Stimulated activated naive B cell treated with anti-CD40 and anti-IgM and Interleukin-4, amounts not matched to agents 10 μg/mL and 1 μg/mL and 100 μg/mL, for 72 hours (primary cell): Measurements from ENCODE around the gene CLRN3.

Source experiments
- ATAC-seq, 2 donors: fragments of 150-1000 bp; cut with Tn5 transposase; replicated peaks; 2 replicates each; pipeline ENCODE4 v1.10.0; 2021; ENCODE audit warnings: moderate library complexity in 1 of 2
- DNase-seq: peaks from one replicate; pipeline ENCODE4 v3.0.0; 2021
- H3K27ac Mint-ChIP-seq: one replicate; pipeline ENCODE4 v1.8.0; 2022; ENCODE audit warnings: mild to moderate bottlenecking, mixed read lengths
- H3K27me3 Mint-ChIP-seq, 2 donors: one replicate each; pipeline ENCODE4 v1.8.0; 2022; ENCODE audit warnings: mixed read lengths in 2 of 2
- H3K36me3 Mint-ChIP-seq, 2 donors: one replicate each; pipeline ENCODE4 v1.8.0; 2022; ENCODE audit warnings: mixed read lengths in 2 of 2, mild to moderate bottlenecking in 1 of 2
- H3K4me1 Mint-ChIP-seq, 2 donors: one replicate each; pipeline ENCODE4 v1.8.0; 2022; ENCODE audit warnings: mixed read lengths in 2 of 2, mild to moderate bottlenecking in 1 of 2
- H3K4me3 Mint-ChIP-seq, 2 donors: one replicate each; pipeline ENCODE4 v1.8.0; 2022; ENCODE audit warnings: mild to moderate bottlenecking in 2 of 2, mixed read lengths in 2 of 2, moderate library complexity in 1 of 2
- H3K9me3 Mint-ChIP-seq, 2 donors: one replicate each; pipeline ENCODE4 v1.8.0; 2022; ENCODE audit warnings: mixed read lengths in 2 of 2, mild to moderate bottlenecking in 1 of 2

The CLRN3 gene

DNA sequence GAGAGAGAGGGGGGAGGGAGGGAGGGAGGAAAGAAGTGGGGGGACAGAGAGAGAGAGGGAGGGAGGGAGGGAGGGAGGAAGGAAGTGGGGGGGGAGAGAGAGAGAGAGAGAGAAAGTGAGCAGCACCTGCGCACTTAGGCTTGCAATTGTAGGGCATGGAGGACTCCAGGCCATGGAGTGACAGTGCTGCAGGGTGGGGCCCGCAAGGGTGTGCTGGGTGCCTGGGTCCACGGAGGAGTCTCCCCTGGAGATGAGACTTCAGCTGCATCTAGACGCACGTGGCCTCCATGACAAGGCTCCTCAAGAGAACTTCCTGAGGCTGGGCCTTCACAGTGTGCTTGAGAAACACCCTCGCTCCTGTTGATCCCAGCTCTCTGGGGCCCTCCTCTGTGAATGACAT is 44.5 kb downstream of the CLRN3 start:
- Mint-ChIP-seq H3K27ac (no peak overlapping the region), H3K4me1 (peaks cover 17 to 24% of the 10 kb centered on the region in 2 donors), H3K4me3 (no peak overlapping the region), H3K27me3 (peaks cover 8 to 30% of the 10 kb centered on the region in 2 donors), H3K36me3 (no peaks in the 10 kb centered on the region), H3K9me3 (peaks cover 2 to 4% of the 10 kb centered on the region in 2 donors)
- DNase-seq, result no peak
- no peak for ATAC-seq

DNA sequence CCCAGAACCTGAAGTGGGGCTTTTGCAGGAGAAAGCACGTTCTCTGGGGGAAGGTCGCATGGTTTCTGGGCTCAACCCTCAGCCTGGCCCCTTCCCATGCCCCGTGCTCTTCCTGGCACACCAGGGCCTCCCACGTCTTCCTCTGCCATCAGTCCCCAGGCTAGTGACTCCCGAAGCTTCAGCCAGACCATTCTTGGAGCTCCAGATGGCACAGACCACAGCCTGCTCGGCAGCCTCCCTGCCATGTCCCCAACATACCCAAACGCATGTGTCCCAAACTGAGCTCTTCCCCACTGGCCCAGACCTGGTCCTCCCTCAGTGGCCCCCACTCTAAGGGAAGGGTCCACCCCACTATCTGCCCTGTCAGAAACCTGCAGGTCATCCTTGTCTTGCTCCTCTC is 47.0 kb downstream of the CLRN3 start:
- peaks cover 8 to 24% of the 10 kb centered on the region in 2 donors for H3K27me3 Mint-ChIP-seq
- ATAC-seq, result no peak
- DNase-seq, result no peak
- peaks cover 6 to 8% of the 10 kb centered on the region in 2 donors for H3K4me1 Mint-ChIP-seq
- no peaks in the 10 kb centered on the region for H3K36me3 Mint-ChIP-seq
- no peak overlapping the region for H3K27ac Mint-ChIP-seq
- peaks cover 4 to 5% of the 10 kb centered on the region in 2 donors for H3K9me3 Mint-ChIP-seq
- H3K4me3 Mint-ChIP-seq, result no peak overlapping the region

- Mint-ChIP-seq H3K4me3 (no peak overlapping the region), H3K27me3 (peaks cover 9 to 41% of the 10 kb centered on the region in 2 donors), H3K27ac (no peak overlapping the region), H3K36me3 (no peaks in the 10 kb centered on the region), H3K9me3 (peaks cover 0 to 4% of the 10 kb centered on the region in 2 donors), H3K4me1 (no peaks in the 10 kb centered on the region)
- ATAC-seq (no peak), DNase-seq (no peak)
Observed at GRCh38 chr10:127840884-127841283, 51.9 kb downstream of the CLRN3 start.

DNA sequence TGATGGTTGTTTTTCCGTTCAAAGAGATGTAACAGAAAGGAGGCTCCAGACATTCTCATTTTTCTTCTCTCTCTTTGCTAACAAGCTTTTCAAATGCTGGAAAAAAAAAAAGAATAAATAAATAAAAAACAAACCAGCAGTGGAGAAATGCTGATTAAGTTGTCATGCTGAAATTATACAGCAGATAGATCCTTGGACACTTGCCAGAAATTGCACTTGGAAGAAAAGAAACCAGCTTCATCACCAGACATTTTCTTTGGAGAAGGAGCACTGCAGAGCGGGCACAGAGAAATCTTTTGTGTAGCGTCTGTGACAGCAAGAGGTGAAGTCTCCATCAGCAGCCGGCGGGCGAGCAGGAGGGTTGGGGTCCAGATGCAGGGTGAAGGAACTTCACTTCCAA is 55.8 kb downstream of the CLRN3 start:
- Mint-ChIP-seq H3K4me1 (no peaks in the 10 kb centered on the region), H3K27me3 (peaks cover 27 to 45% of the 10 kb centered on the region in 2 donors), H3K27ac (no peak overlapping the region), H3K36me3 (no peaks in the 10 kb centered on the region), H3K9me3 (no peaks in the 10 kb centered on the region), H3K4me3 (no peak overlapping the region)
- DNase-seq, result no peak
- ATAC-seq, result no peak

DNA sequence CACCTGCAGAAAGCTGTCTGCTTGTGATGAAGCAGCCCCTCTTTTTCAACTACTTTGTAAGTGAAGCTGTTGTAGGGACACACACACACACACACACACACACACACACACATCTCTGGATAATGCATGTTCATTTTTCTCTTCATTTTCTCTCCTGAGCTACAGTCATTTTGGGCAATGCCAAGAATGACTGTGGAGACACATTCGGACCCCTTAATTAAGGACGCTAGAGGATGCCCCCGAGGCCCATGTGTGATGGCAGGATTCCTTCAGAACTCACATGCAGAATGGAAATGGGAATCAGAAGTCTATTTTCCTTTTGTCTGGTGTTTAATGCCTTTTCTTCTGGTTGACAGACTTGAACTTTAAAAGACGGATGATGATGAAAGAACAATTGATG is 56.6 kb downstream of the CLRN3 start:
- H3K36me3 Mint-ChIP-seq, result no peaks in the 10 kb centered on the region
- H3K27me3 Mint-ChIP-seq, result peaks cover 33 to 51% of the 10 kb centered on the region in 2 donors
- no peaks in the 10 kb centered on the region for H3K4me1 Mint-ChIP-seq
- DNase-seq (no peak), ATAC-seq (no peak)
- no peaks in the 10 kb centered on the region for H3K9me3 Mint-ChIP-seq
- H3K27ac Mint-ChIP-seq, result no peak overlapping the region
- no peak overlapping the region for H3K4me3 Mint-ChIP-seq

DNA sequence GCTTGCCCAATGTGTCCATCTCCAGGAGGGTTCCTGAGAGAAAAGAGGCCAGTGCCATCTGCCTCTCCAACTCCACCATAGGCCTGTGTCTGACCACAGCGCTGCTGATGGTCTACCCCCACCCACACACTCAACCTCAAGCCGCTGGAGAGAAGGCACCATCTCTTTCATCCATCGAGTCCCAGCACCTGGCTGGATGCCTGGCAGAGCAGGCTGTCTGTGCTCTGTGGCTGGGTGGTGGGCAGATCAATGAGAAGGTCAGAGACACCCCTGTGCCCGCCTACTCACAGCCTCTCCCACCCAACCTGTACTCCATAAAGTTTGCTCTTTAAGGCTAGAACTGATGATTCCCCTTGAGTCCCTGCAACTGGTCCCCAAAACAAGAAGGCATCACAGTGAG is 58.0 kb downstream of the CLRN3 start:
- Mint-ChIP-seq H3K36me3 (no peaks in the 10 kb centered on the region), H3K4me3 (no peak overlapping the region), H3K27me3 (peaks cover 39 to 58% of the 10 kb centered on the region in 2 donors), H3K4me1 (no peaks in the 10 kb centered on the region), H3K27ac (no peak overlapping the region), H3K9me3 (no peaks in the 10 kb centered on the region)
- DNase-seq (no peak), ATAC-seq (no peak)

DNA sequence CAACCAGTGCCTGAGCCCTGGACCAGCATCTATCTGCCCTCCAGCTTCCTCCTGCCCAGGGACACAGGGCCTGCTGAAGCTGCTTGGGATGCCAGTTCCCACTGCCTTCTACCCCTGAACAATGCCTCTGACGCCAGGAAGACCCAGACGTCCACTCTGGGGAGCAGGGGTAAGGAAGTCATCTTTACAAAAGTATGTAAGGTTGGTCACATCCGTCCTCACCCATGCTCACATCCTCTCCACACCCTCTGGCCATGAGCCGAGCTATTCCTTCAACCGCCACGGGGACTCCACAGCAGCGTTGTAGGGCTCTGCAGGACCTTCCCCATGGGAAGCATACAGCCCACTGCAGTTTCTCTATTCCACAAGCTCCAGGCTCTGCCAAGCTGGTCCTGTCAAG is 58.5 kb downstream of the CLRN3 start:
- no peaks in the 10 kb centered on the region for H3K9me3 Mint-ChIP-seq
- peaks cover 40 to 60% of the 10 kb centered on the region in 2 donors for H3K27me3 Mint-ChIP-seq
- H3K27ac Mint-ChIP-seq, result no peak overlapping the region
- no peaks in the 10 kb centered on the region for H3K36me3 Mint-ChIP-seq
- H3K4me1 Mint-ChIP-seq, result no peaks in the 10 kb centered on the region
- ATAC-seq (no peak), DNase-seq (no peak)
- no peak overlapping the region for H3K4me3 Mint-ChIP-seq

DNA sequence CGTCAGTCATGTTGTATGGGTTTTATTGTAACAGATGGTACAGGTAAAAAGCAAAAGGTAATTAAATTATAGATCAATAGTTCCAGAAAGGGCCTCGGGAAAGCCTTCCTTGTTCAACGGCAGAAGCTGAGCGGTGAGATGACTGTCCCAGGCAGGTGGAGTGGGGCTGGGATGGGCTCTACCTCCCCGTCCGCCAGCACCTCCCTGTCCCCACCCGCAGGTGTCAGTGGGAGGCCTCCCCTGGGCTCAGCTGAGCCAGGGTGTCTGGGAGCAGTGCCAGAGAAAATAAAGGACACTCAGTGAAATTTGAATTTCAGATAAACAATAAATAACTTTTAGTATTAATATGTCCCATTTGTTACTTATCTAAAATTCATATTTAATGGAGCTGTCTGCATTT is 58.9 kb downstream of the CLRN3 start:
- Mint-ChIP-seq H3K4me1 (no peaks in the 10 kb centered on the region), H3K9me3 (no peaks in the 10 kb centered on the region), H3K4me3 (no peak overlapping the region), H3K27ac (no peak overlapping the region), H3K27me3 (peaks cover 40 to 60% of the 10 kb centered on the region in 2 donors), H3K36me3 (no peaks in the 10 kb centered on the region)
- no peak for DNase-seq
- no peak for ATAC-seq

DNA sequence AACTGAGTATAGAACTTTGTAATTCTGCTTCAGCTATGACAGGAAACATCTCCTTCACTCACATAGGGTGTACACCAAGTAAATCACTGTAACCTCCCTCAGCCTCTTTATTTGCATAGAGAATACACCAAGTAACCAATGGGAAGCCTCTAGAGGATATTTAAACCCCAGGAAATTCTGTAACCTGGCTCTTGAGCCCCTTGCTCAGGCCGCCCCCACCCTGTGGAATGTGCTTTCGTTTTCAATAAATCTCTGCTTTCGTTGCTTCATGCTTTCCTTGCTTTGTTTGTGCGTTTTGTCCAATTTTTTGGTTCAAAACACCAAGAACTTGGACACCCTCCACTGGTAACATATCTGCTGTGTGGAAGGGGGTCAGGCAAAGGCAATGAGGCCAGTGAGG is 60.2 kb downstream of the CLRN3 start:
- Mint-ChIP-seq H3K27me3 (peaks cover 33 to 52% of the 10 kb centered on the region in 2 donors), H3K36me3 (no peaks in the 10 kb centered on the region)

DNA sequence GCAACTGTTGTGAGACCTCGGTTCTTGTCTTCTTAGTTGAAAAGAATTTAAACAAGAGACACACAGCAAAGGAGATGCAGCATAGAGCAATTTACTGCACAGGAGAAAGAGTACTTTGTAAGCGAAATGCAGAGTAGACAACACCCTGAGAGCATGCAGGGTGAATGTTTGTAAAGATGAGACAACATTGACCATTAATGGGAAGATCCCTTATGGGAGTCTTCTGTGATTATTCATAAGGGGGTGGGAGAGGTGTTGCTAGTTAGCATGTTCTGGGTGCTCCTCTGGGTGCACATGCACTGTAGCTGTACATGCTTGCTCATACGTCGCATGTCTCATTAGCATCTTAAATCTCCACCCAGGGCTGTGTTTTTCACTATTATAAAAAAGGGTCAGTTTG is 62.3 kb downstream of the CLRN3 start:
- H3K4me3 Mint-ChIP-seq, result no peak overlapping the region
- H3K27me3 Mint-ChIP-seq, result peaks cover 33 to 36% of the 10 kb centered on the region in 2 donors
- no peaks in the 10 kb centered on the region for H3K9me3 Mint-ChIP-seq
- ATAC-seq, result no peak
- no peaks in the 10 kb centered on the region for H3K4me1 Mint-ChIP-seq
- no peaks in the 10 kb centered on the region for H3K36me3 Mint-ChIP-seq
- no peak overlapping the region for H3K27ac Mint-ChIP-seq
- no peak for DNase-seq

More for the DNA sequence above, 60.2 kb downstream of the CLRN3 start:
- ATAC-seq (no peak), DNase-seq (no peak)
- H3K4me3 Mint-ChIP-seq, result no peak overlapping the region
- no peak overlapping the region for H3K27ac Mint-ChIP-seq
- no peaks in the 10 kb centered on the region for H3K4me1 Mint-ChIP-seq
- H3K9me3 Mint-ChIP-seq, result no peaks in the 10 kb centered on the region
